Fibroblast of the aortic adventitia (primary cell): Measurements from ENCODE around the gene ABCA2. TPM values are rescaled to one million over a fixed set of nuclear protein-coding genes. Genes with fewer than 3 reads are reported as not detected.

Experiments used
- DNase-seq: peaks from one replicate; pipeline ENCODE4 v3.0.0-alpha.2; 2010; ENCODE audit warnings: low read depth
- H3K4me3 ChIP-seq: 2 replicates; pipeline ENCODE4 v1.5.1; 2011; ENCODE audit warnings: low read depth, mild to moderate bottlenecking, control low read depth, low read length, moderate library complexity
- total RNA-seq: library from RNA; depleted of rRNA; stranded (reverse); fragments of >200 nt; gene quantifications from 2 replicates; pipeline ENCODE4 v1.2.3, GENCODE V29; 2012; ENCODE audit warnings: low replicate concordance
- TF ChIP-seq, protein P1 (sequence below): IDR thresholded peaks from 2 replicates; pipeline ENCODE4 v1.5.1; 2011; ENCODE audit warnings: mild to moderate bottlenecking, low read length, control low read depth, inconsistent platforms; ENCODE audit not compliant: insufficient read depth

ABCA2 gene
- total RNA-seq, 1 donor, result 21.0 TPM

- H3K4me3 ChIP-seq, result no peak within 1 kb of the TSS
- no peak for DNase-seq
- TF ChIP-seq, protein P1, sequence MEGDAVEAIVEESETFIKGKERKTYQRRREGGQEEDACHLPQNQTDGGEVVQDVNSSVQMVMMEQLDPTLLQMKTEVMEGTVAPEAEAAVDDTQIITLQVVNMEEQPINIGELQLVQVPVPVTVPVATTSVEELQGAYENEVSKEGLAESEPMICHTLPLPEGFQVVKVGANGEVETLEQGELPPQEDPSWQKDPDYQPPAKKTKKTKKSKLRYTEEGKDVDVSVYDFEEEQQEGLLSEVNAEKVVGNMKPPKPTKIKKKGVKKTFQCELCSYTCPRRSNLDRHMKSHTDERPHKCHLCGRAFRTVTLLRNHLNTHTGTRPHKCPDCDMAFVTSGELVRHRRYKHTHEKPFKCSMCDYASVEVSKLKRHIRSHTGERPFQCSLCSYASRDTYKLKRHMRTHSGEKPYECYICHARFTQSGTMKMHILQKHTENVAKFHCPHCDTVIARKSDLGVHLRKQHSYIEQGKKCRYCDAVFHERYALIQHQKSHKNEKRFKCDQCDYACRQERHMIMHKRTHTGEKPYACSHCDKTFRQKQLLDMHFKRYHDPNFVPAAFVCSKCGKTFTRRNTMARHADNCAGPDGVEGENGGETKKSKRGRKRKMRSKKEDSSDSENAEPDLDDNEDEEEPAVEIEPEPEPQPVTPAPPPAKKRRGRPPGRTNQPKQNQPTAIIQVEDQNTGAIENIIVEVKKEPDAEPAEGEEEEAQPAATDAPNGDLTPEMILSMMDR, result no peak
Observed at GRCh38 chr9:137053944-137054931, 26.2 kb upstream of the ABCA2 start, which contains the start of gene ENTPD2. TSS of gene ENTPD2 (minus strand) at chr9:137054061. CDS start at chr9:137053997, 64 bp downstream.

DNA sequence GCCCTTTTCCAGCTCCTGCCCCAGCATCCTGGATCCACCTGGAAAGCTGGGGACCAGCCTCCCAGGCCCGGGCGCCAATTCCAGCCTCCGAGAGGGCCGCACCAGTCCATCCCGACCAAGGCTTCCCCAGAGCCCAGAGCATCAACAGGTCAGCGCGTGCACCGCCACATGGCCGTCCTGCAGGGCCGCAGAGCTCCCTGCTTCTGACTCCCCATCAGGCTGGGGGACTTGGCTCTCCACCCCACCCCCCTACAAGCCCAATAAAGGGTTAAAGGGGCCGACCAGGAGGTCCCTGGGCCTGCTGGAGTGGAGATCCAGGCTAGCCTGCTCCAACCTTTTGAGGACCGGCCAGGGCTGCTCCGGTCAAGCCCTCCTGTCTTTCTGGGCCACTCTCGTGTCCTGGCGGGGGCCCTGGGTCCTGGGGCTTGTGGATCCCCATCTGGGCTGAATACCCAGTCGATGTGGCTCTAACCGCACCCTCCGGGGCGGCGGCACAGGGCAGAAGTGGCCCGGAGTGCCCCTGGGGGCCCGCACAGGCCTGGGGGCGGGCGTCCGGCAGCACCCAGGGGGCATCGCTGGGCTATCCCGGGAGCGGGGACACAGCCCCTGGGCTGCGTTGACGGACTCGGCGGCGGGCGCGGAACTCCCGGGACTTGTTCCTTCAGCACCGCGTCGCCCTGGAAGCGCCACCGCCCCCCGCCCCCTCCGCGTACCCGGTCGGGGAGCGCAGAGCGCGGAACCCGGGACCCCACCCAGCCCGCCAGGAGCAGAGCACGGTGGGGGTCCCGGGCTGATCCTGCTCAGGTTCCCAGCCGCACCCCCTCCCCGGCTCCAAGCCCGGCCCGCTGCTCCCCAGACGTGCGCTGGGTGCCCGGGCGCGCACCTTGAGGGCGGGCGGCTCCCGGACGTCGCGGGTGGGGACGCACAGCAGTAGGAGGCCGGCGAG lies 25.2 kb upstream of the ABCA2 start:
- TF ChIP-seq, protein P1, result no peak
- H3K4me3 ChIP-seq, result no peak overlapping the region
- DNase-seq, result no peak

- TF ChIP-seq, protein P1, result no peak
- DNase-seq, result no peak
Observed at GRCh38 chr9:137052293-137052692, 24.3 kb upstream of the ABCA2 start.

GRCh38 chr9:137051145-137051724 lies 23.2 kb upstream of the ABCA2 start:
- DNase-seq, result no peak
- H3K4me3 ChIP-seq, result no peak overlapping the region
- TF ChIP-seq, protein P1, result no peak

More at GRCh38 chr9:137052293-137052692, 24.3 kb upstream of the ABCA2 start:
- H3K4me3 ChIP-seq, result no peak overlapping the region

DNA sequence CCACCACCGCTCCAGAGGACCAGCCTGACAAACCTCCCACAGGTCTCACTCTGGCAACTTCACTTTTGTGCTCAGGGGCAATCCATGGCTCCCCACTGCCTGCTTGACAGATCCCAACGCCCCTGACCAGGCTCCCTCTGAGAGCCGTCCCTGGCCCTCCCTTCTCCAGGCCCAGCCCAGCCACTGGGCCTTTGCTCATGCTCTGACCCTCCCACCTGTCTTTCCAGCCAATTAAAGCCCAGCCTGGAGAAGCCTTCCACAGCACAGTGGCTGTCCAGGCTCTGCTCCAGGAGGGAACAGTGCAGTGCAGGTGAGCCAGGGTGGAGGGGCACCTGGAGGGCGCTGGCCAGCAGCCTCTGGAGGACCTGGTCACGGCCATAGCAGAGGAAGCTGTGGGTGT lies 22.5 kb upstream of the ABCA2 start:
- DNase-seq, result no peak
- H3K4me3 ChIP-seq, result no peak overlapping the region
- TF ChIP-seq, protein P1, result no peak
